GM12864 (cell line): ENCODE results near the gene HAUS1.
A peak's percentile ranks its signal among the peaks of the same experiment; 100 is the strongest.
"Not testable (repeated sequence)": the region's sequence is repeated elsewhere in the genome, so short reads cannot be mapped to it uniquely, and the experiment has no call there.

Experiments
- DNase-seq: peaks from one replicate; pipeline ENCODE4 v3.0.0-alpha.2; 2011; ENCODE audit warnings: low read depth
- H3K4me3 ChIP-seq: 2 replicates; pipeline ENCODE4 v1.5.1; 2011; ENCODE audit warnings: mild to moderate bottlenecking, low read depth, low read length, control low read depth
- TF ChIP-seq, protein P1 (sequence below): IDR thresholded peaks from 2 replicates; pipeline ENCODE4 v1.5.1; 2011; ENCODE audit warnings: low read depth, mild to moderate bottlenecking, moderate library complexity, low read length, control low read depth, inconsistent platforms; ENCODE audit errors: missing control alignments

The HAUS1 gene

DNA sequence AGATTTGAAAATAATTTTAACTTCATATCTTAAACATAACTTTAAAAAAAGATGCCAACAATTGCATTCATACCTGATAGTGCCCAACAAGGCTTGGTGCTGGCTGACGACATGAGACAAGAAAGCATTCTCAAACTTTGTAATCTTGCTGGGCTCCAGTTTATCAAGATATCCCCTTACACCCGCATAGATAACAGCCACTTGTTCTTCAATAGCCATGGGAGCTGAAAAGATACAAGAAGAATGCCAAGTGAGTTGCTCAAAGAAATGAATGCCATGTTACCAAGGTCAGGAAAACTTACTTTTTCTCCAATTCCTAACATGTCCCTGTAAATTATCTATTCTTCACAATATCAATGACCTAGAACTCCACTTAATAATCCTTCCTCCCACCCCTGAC, 19.8 kb upstream of the HAUS1 start:
- DNase-seq, result no peak
- TF ChIP-seq, protein P1, sequence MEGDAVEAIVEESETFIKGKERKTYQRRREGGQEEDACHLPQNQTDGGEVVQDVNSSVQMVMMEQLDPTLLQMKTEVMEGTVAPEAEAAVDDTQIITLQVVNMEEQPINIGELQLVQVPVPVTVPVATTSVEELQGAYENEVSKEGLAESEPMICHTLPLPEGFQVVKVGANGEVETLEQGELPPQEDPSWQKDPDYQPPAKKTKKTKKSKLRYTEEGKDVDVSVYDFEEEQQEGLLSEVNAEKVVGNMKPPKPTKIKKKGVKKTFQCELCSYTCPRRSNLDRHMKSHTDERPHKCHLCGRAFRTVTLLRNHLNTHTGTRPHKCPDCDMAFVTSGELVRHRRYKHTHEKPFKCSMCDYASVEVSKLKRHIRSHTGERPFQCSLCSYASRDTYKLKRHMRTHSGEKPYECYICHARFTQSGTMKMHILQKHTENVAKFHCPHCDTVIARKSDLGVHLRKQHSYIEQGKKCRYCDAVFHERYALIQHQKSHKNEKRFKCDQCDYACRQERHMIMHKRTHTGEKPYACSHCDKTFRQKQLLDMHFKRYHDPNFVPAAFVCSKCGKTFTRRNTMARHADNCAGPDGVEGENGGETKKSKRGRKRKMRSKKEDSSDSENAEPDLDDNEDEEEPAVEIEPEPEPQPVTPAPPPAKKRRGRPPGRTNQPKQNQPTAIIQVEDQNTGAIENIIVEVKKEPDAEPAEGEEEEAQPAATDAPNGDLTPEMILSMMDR, result no peak
- H3K4me3 ChIP-seq, result no peak overlapping the region

DNA sequence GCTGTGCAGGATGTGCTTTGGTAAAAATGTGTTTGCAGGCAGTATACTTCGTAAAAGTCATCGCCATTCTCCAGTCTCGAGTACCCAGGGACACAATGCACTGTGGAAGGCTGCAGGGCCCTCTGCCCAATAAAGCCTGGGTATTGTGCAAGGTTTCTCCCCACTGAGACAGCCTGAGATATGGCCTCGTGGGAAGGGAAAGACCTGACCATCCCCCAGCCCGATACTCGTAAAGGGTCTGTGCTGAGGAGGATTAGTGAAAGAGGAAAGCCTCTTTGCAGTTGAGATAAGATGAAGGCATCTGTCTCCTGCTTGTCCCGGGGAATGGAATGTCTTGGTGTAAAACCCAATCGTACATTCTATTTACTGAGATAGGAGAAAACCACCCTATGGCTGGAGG, 15.7 kb upstream of the HAUS1 start:
- H3K4me3 ChIP-seq, DNase-seq: not testable (repeated sequence)

DNA sequence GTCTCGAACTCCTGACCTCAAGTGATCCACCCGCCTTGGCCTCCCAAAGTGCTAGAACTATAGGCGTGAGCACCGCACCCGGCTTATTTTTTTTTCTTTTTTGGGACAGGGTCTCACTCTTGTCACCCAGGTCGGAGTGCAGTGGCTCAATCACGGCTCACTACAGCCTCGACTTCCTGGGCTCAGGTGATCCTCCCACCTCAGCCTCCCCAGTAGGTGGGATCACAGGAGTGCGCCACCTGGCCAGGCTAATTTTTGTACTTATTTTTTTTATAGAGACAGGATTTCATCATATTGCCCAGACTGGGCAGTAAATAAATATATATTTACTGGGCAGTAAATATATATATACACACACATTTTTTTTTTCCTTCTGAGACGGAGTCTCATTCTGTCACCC, 8.7 kb upstream of the HAUS1 start:
- no peak overlapping the region for H3K4me3 ChIP-seq
- DNase-seq, result no peak
- TF ChIP-seq, protein P1, result no peak

DNA sequence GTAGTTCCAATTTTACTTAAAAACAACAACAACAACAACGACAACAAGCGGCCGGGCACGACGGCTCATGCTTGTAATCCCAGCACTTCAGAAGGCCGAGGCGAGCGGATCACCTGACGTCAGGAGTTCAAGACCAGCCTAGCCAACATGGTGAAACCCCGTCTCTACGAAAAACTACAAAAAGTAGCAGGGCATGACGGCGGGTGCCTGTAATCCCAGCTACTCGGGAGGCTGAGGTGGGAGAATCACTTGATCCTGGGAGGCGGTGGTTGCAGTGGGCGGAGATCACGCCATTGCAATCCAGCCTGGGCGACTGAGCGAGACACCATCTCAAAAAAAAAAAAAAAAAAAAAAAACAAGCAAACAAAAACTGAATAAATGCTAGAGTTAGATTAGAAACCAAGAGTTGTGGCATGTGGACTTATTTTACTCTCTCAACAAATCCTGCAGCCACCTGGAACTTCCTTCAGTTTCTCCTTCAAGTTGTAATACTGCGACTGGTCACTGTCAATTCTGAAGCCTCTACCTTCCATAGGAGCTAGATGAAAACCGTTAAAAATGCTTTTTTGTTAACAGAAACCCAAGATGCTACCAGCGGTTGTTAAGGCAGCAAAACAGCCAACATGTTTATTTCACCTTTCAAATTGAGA, 7.4 kb upstream of the HAUS1 start:
- peak; percentile 19 for DNase-seq
- H3K4me3 ChIP-seq, result peak overlapping the region; percentile 90
- TF ChIP-seq, protein P1, result no peak

DNA sequence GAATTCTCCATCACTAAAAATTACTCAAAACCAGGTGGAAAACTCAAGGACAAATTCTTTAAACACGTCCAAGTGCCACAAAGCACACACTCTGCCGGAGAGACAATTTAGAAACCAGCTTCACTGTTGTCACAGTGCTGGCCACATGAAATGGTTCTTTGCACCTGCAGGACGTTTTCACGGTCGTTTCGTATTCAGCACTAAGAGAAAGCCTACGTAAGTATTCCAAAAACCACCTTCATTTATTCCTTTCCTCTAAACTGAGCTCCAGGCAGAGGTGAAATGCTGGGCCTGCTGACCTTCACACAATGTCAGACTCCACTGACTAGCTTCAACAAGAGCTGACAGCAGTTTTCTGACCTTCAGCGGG, 6.8 kb upstream of the HAUS1 start:
- TF ChIP-seq, protein P1, result no peak
- peak; percentile 4 for DNase-seq
- H3K4me3 ChIP-seq, result peak overlapping the region; percentile 90

DNA sequence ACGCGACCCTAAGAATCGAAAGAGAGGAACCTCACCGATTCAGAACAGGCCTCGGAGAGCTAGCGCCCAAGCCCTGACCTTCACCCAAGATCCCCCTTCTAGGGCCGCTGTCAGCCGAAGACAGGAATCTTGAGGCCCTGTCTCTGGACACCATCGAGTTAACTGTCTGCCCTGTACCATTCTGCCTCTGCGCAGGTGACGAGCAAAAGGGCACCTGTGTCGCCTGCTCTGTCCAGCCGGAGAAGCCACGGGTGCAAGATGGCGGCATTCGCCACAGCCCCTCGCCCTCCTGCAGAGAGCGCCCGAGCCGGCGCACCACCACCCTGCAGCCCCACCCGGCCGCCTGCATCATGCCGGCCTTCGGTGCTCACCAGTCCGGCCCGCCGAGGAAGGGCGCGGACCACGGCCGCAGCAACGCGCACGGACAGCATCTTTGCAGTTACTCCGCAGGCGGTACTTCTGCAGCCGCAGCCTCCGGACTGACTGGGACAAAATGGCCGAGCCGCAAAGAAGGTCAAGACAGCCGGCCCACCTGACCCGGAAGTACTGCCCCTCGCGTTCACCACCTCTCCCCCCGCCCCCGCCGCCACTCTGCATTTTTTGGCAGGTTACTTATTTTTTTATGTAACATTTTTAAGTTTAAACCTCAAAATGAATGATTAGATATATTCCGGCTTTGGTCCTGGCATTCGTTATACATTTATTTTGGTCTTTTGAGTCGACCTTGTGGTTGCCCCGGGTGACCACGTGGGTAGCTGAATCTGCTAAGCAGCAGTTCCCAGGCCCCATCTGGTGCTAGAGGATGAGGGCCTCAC, 6.2 kb upstream of the HAUS1 start, which contains the start of gene ATP5F1A:
Gene ATP5F1A (minus strand): TSS at position 496 of the 815 bp plus-strand sequence. CDS start 65 bp downstream, at position 431.
- TF ChIP-seq, protein P1, result no peak
- DNase-seq, result peak; percentile 65
- H3K4me3 ChIP-seq, result peak within 1 kb of the TSS; percentile 90

DNA sequence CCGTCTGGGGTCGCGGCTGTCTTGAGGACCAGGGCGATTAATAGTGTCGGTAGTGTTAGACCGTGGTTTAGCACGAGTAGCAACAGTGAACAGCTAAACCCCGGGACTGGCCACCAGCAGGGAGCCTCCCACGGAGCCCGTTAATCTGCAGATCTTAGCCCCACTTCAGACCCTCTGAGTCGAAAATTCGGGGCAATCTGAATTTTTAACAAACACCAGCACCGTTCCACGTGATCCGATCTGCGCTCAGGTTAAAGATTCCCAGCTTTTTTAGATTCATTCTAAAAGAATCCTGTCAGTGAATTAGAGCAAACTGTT, 5.6 kb upstream of the HAUS1 start:
- TF ChIP-seq, protein P1, result no peak
- peak overlapping the region; percentile 90 for H3K4me3 ChIP-seq
- no peak for DNase-seq
